ENCODE data around the gene RBM26. TPM values are rescaled to one million over a fixed set of nuclear protein-coding genes. Genes with fewer than 3 reads are reported as not detected.

Gene RBM26
- total and polyA plus RNA-seq, 2 donors = 26.8 to 52.0 TPM

GRCh38 chr13:79447141-79447540 lies 41.1 kb upstream of the RBM26 start:
- H3K27me3 ChIP-seq (ENCODE audit: control insufficient read depth in 2 of 2, insufficient read depth in 1 of 2, low read length in 1 of 2) = no peaks in the 10 kb centered on the region
- 94% methylated on average over 4 of the region's 4 CpGs for WGBS
- no peak for DNase-seq (ENCODE audit: low read depth in 6 of 9, low spot score in 9 of 9)
- H3K4me1 ChIP-seq (ENCODE audit: control insufficient read depth in 2 of 2, insufficient read depth in 2 of 2, low read length in 2 of 2) = peaks cover 4 to 15% of the 10 kb centered on the region in 2 donors
- peaks cover 0 to 4% of the 10 kb centered on the region in 2 donors for H3K9me3 ChIP-seq (ENCODE audit: control insufficient read depth in 2 of 2, insufficient read depth in 1 of 2, low read length in 1 of 2)
- no peaks in the 10 kb centered on the region for H3K36me3 ChIP-seq (ENCODE audit: control insufficient read depth in 2 of 2, insufficient read depth in 2 of 2, low read length in 1 of 2)
- H3K27ac ChIP-seq (ENCODE audit: low read depth in 1 of 2, low read length in 1 of 2) = no peak overlapping the region
- no peak overlapping the region for H3K4me3 ChIP-seq (ENCODE audit: low read length in 2 of 2)

GRCh38 chr13:79445968-79446645 lies 40.1 kb upstream of the RBM26 start:
- H3K4me1 ChIP-seq (ENCODE audit: control insufficient read depth in 2 of 2, insufficient read depth in 2 of 2, low read length in 2 of 2) = peaks cover 4 to 9% of the 10 kb centered on the region in 2 donors
- no peaks in the 10 kb centered on the region for H3K36me3 ChIP-seq (ENCODE audit: control insufficient read depth in 2 of 2, insufficient read depth in 2 of 2, low read length in 1 of 2)
- H3K4me3 ChIP-seq (ENCODE audit: low read length in 2 of 2) = no peak overlapping the region
- H3K27ac ChIP-seq (ENCODE audit: low read depth in 1 of 2, low read length in 1 of 2) = no peak overlapping the region
- DNase-seq (ENCODE audit: low read depth in 6 of 9, low spot score in 9 of 9) = peak in 6 of 9 donors; percentile 26 to 66 (median 32)
- no peaks in the 10 kb centered on the region for H3K27me3 ChIP-seq (ENCODE audit: control insufficient read depth in 2 of 2, insufficient read depth in 1 of 2, low read length in 1 of 2)
- 80% methylated on average over 11 of the region's 11 CpGs for WGBS
- H3K9me3 ChIP-seq (ENCODE audit: control insufficient read depth in 2 of 2, insufficient read depth in 1 of 2, low read length in 1 of 2) = peaks cover 0 to 4% of the 10 kb centered on the region in 2 donors

GRCh38 chr13:79442706-79443105 lies 36.7 kb upstream of the RBM26 start:
- no peak overlapping the region for H3K27ac ChIP-seq (ENCODE audit: low read depth in 1 of 2, low read length in 1 of 2)
- 92% methylated on average over 3 of the region's 3 CpGs for WGBS
- DNase-seq (ENCODE audit: low read depth in 6 of 9, low spot score in 9 of 9) = no peak
- H3K36me3 ChIP-seq (ENCODE audit: control insufficient read depth in 2 of 2, insufficient read depth in 2 of 2, low read length in 1 of 2) = no peaks in the 10 kb centered on the region
- H3K27me3 ChIP-seq (ENCODE audit: control insufficient read depth in 2 of 2, insufficient read depth in 1 of 2, low read length in 1 of 2) = no peaks in the 10 kb centered on the region
- peaks cover 4 to 9% of the 10 kb centered on the region in 2 donors for H3K4me1 ChIP-seq (ENCODE audit: control insufficient read depth in 2 of 2, insufficient read depth in 2 of 2, low read length in 2 of 2)
- H3K9me3 ChIP-seq (ENCODE audit: control insufficient read depth in 2 of 2, insufficient read depth in 1 of 2, low read length in 1 of 2) = peaks cover 0 to 4% of the 10 kb centered on the region in 2 donors
- no peak overlapping the region for H3K4me3 ChIP-seq (ENCODE audit: low read length in 2 of 2)

GRCh38 chr13:79442221-79442620 lies 36.2 kb upstream of the RBM26 start:
- Histone ChIP-seq H3K4me3 (ENCODE audit: low read length in 2 of 2) (no peak overlapping the region), H3K9me3 (ENCODE audit: control insufficient read depth in 2 of 2, insufficient read depth in 1 of 2, low read length in 1 of 2) (peaks cover 0 to 4% of the 10 kb centered on the region in 2 donors), H3K27me3 (ENCODE audit: control insufficient read depth in 2 of 2, insufficient read depth in 1 of 2, low read length in 1 of 2) (no peaks in the 10 kb centered on the region), H3K4me1 (ENCODE audit: control insufficient read depth in 2 of 2, insufficient read depth in 2 of 2, low read length in 2 of 2) (peaks cover 4 to 9% of the 10 kb centered on the region in 2 donors), H3K27ac (ENCODE audit: low read depth in 1 of 2, low read length in 1 of 2) (no peak overlapping the region), H3K36me3 (ENCODE audit: control insufficient read depth in 2 of 2, insufficient read depth in 2 of 2, low read length in 1 of 2) (no peaks in the 10 kb centered on the region)
- no peak for DNase-seq (ENCODE audit: low read depth in 6 of 9, low spot score in 9 of 9)
- 89% methylated on average over 1 of the region's 1 CpG for WGBS

GRCh38 chr13:79440958-79441528 lies 35.0 kb upstream of the RBM26 start:
- no peak for DNase-seq (ENCODE audit: low read depth in 6 of 9, low spot score in 9 of 9)
- 98% methylated on average over 5 of the region's 5 CpGs for WGBS
- peaks cover 0 to 2% of the 10 kb centered on the region in 2 donors for H3K9me3 ChIP-seq (ENCODE audit: control insufficient read depth in 2 of 2, insufficient read depth in 1 of 2, low read length in 1 of 2)
- H3K27me3 ChIP-seq (ENCODE audit: control insufficient read depth in 2 of 2, insufficient read depth in 1 of 2, low read length in 1 of 2) = no peaks in the 10 kb centered on the region
- peaks cover 2 to 4% of the 10 kb centered on the region in 2 donors for H3K4me1 ChIP-seq (ENCODE audit: control insufficient read depth in 2 of 2, insufficient read depth in 2 of 2, low read length in 2 of 2)
- H3K4me3 ChIP-seq (ENCODE audit: low read length in 2 of 2) = no peak overlapping the region
- no peaks in the 10 kb centered on the region for H3K36me3 ChIP-seq (ENCODE audit: control insufficient read depth in 2 of 2, insufficient read depth in 2 of 2, low read length in 1 of 2)
- H3K27ac ChIP-seq (ENCODE audit: low read depth in 1 of 2, low read length in 1 of 2) = no peak overlapping the region

GRCh38 chr13:79439275-79439674 lies 33.2 kb upstream of the RBM26 start:
- Histone ChIP-seq H3K36me3 (ENCODE audit: control insufficient read depth in 2 of 2, insufficient read depth in 2 of 2, low read length in 1 of 2) (no peaks in the 10 kb centered on the region), H3K4me3 (ENCODE audit: low read length in 2 of 2) (no peak overlapping the region), H3K4me1 (ENCODE audit: control insufficient read depth in 2 of 2, insufficient read depth in 2 of 2, low read length in 2 of 2) (no peaks in the 10 kb centered on the region), H3K27me3 (ENCODE audit: control insufficient read depth in 2 of 2, insufficient read depth in 1 of 2, low read length in 1 of 2) (no peaks in the 10 kb centered on the region), H3K27ac (ENCODE audit: low read depth in 1 of 2, low read length in 1 of 2) (no peak overlapping the region), H3K9me3 (ENCODE audit: control insufficient read depth in 2 of 2, insufficient read depth in 1 of 2, low read length in 1 of 2) (no peaks in the 10 kb centered on the region)
- 96% methylated on average over 1 of the region's 1 CpG for WGBS
- no peak for DNase-seq (ENCODE audit: low read depth in 6 of 9, low spot score in 9 of 9)

- H3K9me3 ChIP-seq (ENCODE audit: control insufficient read depth in 2 of 2, insufficient read depth in 1 of 2, low read length in 1 of 2) = peaks cover 0 to 7% of the 10 kb centered on the region in 2 donors
- no peak overlapping the region for H3K4me3 ChIP-seq (ENCODE audit: low read length in 2 of 2)
- H3K27me3 ChIP-seq (ENCODE audit: control insufficient read depth in 2 of 2, insufficient read depth in 1 of 2, low read length in 1 of 2) = no peaks in the 10 kb centered on the region
- WGBS = 99% methylated on average over 1 of the region's 1 CpG
- H3K4me1 ChIP-seq (ENCODE audit: control insufficient read depth in 2 of 2, insufficient read depth in 2 of 2, low read length in 2 of 2) = no peaks in the 10 kb centered on the region
- H3K27ac ChIP-seq (ENCODE audit: low read depth in 1 of 2, low read length in 1 of 2) = no peak overlapping the region
- no peaks in the 10 kb centered on the region for H3K36me3 ChIP-seq (ENCODE audit: control insufficient read depth in 2 of 2, insufficient read depth in 2 of 2, low read length in 1 of 2)
- no peak for DNase-seq (ENCODE audit: low read depth in 6 of 9, low spot score in 9 of 9)
These were observed 29.5 kb upstream of the RBM26 start for GRCh38 chr13:79435561-79435990.

GRCh38 chr13:79434556-79434955 lies 28.5 kb upstream of the RBM26 start:
- WGBS = 93% methylated on average over 1 of the region's 1 CpG
- Histone ChIP-seq H3K27me3 (ENCODE audit: control insufficient read depth in 2 of 2, insufficient read depth in 1 of 2, low read length in 1 of 2) (no peaks in the 10 kb centered on the region), H3K36me3 (ENCODE audit: control insufficient read depth in 2 of 2, insufficient read depth in 2 of 2, low read length in 1 of 2) (no peaks in the 10 kb centered on the region), H3K4me3 (ENCODE audit: low read length in 2 of 2) (no peak overlapping the region), H3K4me1 (ENCODE audit: control insufficient read depth in 2 of 2, insufficient read depth in 2 of 2, low read length in 2 of 2) (no peaks in the 10 kb centered on the region), H3K9me3 (ENCODE audit: control insufficient read depth in 2 of 2, insufficient read depth in 1 of 2, low read length in 1 of 2) (peaks cover 0 to 7% of the 10 kb centered on the region in 2 donors), H3K27ac (ENCODE audit: low read depth in 1 of 2, low read length in 1 of 2) (no peak overlapping the region)
- no peak for DNase-seq (ENCODE audit: low read depth in 6 of 9, low spot score in 9 of 9)

GRCh38 chr13:79432992-79433391 lies 26.9 kb upstream of the RBM26 start:
- H3K4me1 ChIP-seq (ENCODE audit: control insufficient read depth in 2 of 2, insufficient read depth in 2 of 2, low read length in 2 of 2) = no peaks in the 10 kb centered on the region
- DNase-seq (ENCODE audit: low read depth in 6 of 9, low spot score in 9 of 9) = no peak
- no peak overlapping the region for H3K4me3 ChIP-seq (ENCODE audit: low read length in 2 of 2)
- H3K27ac ChIP-seq (ENCODE audit: low read depth in 1 of 2, low read length in 1 of 2) = no peak overlapping the region
- no peaks in the 10 kb centered on the region for H3K27me3 ChIP-seq (ENCODE audit: control insufficient read depth in 2 of 2, insufficient read depth in 1 of 2, low read length in 1 of 2)
- WGBS = 90% methylated on average over 11 of the region's 11 CpGs
- H3K36me3 ChIP-seq (ENCODE audit: control insufficient read depth in 2 of 2, insufficient read depth in 2 of 2, low read length in 1 of 2) = no peaks in the 10 kb centered on the region
- peaks cover 0 to 7% of the 10 kb centered on the region in 2 donors for H3K9me3 ChIP-seq (ENCODE audit: control insufficient read depth in 2 of 2, insufficient read depth in 1 of 2, low read length in 1 of 2)

Measured in thymus (tissue), 11 donors.